NCI-H1436 treated with DMSO at 0.1 percent for 48 hours (cell line): Measurements from ENCODE around the gene FKBP2.
"Not testable (repeated sequence)": the region's sequence is repeated elsewhere in the genome, so short reads cannot be mapped to it uniquely, and the experiment has no call there.

Experiments
- DNase-seq: peaks from one replicate; lab custom pipeline; 2025; lab: John Stamatoyannopoulos, UW

Gene FKBP2

DNA sequence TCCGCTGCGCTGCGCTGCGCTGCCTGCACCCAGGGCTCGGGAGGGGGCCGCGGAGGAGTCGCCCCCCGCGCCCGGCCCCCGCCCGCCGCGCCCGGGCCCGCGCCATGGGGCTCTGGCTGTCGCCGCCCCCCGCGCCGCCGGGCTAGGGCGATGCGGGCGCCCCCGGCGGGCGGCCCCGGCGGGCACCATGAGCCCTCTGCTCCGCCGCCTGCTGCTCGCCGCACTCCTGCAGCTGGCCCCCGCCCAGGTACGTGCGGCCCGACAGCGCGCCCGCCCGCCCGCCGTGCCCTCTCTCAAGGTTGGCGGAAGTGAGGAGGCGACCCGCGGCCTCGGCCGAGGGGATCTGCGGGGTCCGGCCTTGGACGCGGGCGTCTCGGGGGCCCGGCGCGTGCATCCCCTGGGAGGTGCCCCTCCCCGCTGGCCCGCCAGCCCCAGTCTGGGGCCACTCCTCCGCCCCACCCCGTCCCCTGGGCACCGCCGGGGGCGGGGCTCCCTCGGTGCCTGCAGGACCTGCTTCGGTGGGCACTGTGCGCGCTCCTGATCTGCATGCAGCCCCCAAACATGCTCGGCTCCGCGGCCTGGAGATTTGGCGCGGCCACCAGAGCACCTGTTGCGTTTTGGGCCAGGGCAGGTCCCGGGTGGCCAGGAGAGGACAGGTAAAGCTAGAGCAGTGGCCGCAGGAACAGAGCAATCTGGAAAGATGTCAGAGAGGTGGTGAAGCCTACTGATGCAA lies 6.1 kb upstream of the FKBP2 start:
- no peak for DNase-seq

DNA sequence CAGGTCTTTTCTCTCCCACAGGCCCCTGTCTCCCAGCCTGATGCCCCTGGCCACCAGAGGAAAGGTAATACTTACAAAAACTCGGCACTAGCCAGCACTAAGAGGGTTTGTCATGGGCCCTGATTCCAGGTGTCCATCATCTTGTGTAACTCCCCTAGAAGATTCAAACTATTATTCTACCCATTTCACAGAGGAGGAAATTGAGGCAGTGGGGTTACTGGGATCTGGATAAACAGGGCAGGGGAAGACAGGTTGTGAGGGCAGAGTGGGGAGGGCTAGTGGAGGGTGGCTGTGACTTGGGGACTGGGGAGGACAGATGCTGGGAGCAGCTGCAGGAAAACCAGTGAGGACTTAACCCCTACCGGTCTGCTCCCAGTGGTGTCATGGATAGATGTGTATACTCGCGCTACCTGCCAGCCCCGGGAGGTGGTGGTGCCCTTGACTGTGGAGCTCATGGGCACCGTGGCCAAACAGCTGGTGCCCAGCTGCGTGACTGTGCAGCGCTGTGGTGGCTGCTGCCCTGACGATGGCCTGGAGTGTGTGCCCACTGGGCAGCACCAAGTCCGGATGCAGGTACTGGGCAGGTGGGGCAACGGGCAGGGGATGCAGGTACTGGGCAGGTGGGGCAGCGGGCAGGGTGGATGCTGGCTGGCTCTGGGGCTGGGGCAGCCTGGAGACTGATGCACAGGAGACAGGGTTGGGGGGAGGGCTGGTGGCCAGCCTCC lies 5.3 kb upstream of the FKBP2 start:
- no peak for DNase-seq

DNA sequence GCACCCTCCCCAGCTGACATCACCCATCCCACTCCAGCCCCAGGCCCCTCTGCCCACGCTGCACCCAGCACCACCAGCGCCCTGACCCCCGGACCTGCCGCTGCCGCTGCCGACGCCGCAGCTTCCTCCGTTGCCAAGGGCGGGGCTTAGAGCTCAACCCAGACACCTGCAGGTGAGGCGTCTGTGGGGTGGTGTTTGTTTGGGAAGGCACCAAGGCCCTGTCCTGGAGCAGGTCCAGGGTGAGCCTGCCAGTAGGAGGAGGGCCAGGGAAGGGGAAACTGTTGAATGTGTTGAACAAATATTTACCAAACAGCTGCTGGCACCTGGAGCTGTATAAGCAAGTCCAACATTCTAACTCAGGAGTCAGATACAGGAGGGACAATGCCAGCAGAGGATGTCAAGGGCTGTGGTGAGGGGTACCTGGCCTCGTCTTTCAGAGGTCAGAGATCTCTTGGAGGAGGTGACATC lies 3.4 kb upstream of the FKBP2 start:
- no peak for DNase-seq

DNA sequence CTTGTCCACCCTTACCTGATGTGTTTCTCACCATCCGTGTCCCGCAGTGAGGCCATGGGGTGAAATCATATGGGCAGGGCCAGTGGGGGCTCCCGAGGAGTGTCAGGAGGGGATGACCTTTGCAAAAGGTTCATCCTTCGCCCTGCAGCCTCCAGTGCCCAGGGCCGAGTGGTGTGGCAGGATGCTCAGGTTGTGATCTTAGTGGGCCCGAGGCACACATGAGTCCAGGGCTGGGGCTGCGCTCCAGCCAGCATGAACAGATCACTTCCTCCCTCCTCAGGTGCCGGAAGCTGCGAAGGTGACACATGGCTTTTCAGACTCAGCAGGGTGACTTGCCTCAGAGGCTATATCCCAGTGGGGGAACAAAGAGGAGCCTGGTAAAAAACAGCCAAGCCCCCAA lies 2.8 kb upstream of the FKBP2 start:
- DNase-seq = no peak

DNA sequence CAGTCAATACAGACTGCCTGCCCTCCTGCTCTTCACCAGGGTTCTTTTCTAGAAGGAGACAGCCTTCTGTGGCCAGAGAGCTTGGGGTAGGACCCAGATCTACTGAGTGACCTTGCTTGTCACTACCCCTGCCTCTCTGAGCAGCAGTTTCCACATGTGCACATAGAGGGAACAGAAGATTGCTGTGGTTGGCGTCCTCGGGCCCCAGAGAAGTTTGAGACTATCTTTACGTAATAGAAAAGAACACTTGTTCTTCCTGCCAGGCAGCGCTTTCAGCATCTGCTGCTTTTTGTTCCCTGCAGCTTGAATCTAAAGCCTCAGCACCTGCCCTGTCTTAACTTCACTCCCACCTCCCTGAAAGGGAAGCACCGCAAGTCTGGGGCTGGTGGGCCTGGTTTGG lies 1.9 kb upstream of the FKBP2 start:
- no peak for DNase-seq

DNA sequence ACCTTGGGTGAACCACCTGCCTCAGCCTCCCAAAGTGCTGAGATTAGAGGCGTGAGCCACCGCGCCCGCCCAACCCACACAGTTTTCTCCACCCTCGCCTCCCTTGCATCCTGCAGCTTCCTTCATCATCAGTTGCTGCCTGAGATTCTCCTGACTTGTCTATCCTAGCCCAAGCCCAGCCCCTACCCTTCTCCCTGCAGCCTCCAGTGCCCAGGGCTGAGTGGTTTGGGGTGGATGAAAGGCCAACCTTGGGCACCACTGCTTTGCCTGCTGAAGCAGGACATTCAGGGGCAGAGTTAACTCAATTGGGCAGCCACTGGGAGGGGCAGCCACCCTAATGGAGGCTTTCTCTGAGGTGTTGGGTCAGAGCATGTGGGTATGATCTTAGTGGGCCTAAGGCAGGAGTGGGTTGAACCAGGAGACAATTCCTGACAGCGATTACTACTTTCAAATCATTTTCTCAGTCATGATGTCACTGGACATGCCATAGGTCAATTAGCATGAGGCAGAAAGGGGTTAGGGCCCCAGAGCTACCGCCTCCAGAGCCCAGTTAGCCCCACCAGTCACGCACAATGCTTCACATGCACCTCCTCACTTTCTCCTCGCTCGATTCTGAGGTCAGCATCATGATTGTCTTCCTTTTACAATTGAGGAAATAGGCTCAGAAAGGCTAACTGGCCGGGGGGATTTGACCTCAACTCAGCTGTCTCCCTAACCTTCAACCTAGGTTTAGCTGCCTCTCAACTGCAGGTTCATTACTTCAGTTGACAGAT lies 1.0 kb upstream of the FKBP2 start:
- no peak for DNase-seq

DNA sequence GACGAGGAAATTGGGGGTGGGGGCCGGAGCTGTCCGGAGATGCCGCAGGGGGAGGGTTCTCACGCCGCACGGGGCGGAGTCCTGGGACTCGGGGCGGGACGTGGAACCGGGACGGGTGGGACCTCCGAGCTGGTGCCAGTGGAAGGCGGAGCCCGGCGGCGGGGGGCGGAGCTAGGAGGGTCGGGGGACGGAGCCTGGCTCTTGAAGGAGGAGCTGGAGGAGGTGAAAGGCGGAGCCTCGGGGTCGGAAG lies 271 bp downstream of the FKBP2 start:
- DNase-seq = no peak

DNA sequence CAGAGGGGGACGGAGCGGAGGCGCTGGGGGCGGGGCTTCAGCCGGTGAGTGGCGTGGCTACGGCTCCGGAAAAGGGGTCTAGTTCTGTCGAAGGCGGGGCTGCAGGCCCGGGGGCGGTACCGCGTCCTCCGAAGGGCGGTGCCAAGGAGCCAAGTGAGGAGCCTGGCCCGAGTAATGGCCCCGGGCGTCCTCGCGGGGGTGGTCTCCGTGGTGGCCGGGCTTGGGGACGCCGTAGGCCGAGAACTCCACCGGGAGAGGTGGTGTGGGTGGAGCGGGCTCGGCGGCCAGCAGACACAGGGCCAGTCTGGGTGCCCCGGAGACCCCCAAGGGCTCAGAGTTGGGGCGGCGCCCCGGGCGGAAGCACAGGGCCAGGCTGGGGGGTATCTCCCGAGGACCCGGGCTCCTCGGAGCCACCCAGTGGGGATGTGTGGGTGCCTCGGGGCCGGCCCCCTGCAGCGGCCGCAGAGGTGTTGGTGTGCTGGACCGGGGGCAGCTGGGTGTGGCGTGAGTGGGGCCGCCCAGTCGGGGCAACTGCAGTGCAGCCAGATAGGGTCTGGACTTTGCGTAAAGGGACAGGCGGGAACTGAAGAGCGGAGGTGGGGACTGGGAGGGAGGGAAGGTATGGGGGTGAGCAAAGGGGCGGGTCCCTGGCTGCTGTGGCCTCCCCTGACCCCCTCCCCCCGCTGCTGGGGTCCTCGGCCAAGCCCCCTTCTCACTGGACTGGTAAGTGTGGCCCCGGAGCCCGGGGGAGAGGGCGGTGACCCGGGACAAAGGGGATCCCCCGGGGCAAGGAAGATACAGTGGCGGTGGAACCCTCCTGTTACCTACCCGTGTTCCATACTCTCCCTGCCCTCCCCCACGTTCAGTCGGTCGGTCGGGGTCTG lies 838 bp downstream of the FKBP2 start:
- peak; percentile 71 for DNase-seq

DNA sequence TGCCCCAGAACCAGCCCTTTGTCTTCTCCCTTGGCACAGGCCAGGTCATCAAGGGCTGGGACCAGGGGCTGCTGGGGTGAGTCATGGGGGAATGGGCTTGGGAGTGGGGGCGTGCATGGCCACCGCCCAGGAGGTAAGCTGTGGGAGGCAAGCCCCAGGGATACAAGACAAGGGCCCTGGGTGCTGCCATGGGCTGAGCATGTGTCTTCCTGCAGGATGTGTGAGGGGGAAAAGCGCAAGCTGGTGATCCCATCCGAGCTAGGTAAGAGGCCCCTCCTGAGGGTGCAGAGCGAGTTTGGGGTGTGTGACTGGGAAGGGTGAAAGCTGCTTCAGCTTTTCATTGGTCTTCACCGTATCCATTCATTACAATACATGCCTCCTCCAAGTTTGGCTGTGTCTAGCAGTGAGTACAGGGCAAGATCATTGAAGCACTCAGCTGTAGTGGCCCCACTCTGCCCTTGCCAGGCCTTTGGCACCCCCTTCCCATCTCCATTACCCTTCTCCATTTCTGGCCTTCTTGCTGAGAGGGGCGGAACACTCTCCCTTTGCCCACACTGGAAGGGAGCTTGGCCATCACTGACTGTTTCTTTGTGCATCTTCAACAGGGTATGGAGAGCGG lies 2.5 kb downstream of the FKBP2 start:
- DNase-seq = no peak

DNA sequence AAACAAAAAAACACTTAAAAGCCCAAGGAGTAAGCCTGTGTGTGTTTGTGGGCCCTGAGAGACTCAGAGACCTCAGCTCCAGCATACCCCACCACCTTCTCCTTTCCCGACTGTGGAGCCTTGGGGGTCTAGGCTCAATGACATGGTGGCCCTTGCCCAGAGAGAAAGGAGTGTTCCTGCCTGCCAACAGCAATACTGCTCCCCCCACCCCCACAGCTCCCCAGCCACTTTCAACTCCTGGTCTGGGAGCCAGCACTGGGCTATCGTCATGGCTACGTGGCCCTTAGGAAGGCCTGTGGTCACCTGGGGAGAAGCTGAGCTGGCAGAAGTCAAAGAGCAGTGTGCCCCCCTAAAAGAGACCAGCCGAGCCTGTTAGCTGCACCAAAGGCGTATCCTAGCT lies 3.2 kb downstream of the FKBP2 start:
- no peak for DNase-seq

DNA sequence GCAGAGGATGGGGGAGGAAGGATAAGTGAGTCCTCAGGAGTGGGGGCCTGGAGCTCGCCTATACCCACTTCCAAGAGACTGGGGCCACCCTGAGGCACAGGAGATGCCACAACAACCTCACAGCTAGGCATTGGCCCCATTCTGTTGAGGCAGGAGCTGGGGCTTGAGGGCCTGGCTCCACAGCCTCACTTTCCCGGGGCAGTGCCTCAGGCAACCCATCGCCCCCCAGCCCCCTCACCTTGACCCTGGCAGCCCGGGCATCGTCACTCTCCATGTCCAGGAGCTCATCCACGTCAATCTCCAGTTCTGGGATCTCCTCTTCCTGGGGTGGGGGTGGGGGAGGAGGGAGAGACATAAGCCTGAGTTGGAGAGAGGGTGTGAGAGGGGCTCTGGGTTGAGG lies 4.1 kb downstream of the FKBP2 start:
- DNase-seq = no peak

DNA sequence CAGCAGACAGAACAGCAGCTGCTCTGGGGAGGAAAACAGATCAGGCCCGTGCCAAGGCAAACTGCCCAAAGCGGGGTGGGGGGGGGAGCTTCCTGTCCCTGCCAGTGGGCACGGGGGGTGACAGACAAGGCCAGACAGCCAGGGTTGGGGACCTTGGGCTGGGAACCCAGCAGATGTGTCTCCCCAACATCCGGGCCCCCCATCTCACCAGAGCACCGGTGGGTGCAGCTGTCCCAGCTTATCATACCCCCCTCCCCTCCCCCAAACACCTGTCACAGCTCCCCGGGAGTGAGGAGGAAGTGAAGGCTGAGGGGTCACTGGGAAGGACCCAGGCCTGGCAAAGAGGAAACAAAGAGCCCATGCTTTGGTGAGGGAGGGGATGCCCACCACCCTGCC lies 4.5 kb downstream of the FKBP2 start:
- no peak for DNase-seq

DNA sequence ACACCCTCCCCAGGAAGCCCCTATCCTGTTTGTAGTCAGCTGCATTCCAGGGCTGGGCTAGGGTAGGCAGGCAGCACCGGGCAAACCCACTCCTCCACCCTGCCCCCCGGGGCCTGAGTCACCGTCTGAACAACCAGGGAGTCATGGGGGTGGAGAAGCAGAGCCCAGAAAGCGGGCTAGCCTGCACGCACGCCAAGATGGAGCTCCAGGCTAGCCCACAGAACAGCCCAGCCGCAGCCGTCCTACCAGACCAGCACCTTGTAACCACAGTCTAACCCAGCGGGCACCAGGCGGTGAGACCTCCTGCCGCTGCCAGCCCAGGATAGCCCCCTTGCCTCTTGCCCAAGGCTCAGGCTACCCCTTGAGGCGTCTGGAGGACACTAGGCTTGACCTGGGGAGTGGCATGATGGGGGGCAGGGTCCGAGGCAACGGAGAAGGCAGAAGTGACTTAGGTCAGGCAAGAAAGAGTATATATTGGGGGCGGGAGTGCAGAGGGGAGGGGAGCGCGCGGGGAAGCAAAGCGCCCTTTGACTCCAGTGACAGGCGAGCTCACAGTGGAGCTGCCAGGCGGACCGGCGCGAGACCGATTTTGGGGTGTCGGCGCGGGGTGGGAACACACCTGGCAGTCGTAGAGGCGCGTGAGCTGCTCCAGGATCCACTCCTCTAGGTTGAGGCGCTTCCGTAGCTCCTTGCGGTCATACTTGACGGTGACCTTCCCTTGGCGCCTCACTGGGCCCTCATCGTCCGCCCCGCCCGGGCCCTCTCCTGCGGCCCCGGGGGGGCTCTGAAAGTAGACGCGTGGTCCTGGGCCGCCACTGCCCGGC lies 5.1 kb downstream of the FKBP2 start:
- DNase-seq = no peak

DNA sequence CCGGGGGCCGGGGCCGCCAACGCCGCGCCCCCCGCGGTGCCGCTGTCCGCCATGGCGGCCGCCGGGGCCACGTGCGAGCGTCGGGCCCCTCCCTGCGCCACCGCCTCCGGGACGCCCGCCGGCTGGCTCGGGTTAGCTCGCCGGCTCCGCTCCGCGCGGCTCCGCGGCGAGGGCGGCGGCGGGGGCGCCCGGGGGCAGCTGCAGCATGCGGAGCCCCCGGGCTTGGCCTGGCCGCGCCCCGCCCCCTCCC lies 5.7 kb downstream of the FKBP2 start:
- not testable (repeated sequence) for DNase-seq

DNA sequence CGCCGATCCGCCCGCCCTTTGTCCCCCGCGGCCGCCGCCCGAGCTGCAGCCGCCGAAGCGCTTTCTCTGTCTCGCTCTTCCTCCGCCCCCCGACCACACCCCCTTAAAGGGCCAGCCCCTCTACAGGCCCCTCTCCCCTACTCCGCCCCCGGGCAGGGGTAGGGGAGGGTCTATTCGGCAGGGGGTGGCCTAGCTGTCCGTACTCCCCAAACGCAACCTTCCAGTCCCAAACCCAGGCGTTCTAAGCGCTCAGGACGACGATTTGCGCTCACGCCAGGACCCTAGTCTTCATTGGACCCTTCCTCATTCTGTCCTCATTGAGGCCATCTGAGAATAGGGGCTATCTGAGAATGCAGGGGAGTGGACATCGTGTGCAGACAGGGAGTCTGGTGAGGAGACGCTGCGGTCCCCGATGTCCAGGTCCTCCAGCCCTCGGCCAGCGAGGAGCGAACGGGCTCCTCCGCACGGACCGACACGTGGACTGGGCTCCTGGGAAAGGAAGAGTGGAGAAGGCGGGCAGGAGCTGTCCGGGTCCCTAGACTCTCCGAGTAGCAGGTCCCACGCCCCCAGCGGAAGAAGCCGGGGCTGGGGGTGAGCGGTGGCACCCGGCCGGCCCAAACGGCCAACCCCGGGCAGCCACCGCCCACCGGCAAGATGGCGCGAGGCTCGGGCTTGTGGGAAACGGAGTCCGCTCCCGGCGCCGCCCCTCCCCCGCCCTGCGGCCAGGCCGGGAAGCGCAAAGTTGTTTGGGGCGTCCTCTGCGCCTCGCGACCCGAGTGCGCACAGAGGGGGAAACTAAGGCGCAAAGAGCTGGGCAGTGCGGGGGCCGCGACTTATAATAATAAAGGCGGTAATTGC lies 6.2 kb downstream of the FKBP2 start, which contains the start of gene PPP1R14B:
PPP1R14B (minus strand) TSS at position 73 of the 858 bp plus-strand sequence. CDS start 270 bp downstream, outside the sequence.
- no peak for DNase-seq

DNA sequence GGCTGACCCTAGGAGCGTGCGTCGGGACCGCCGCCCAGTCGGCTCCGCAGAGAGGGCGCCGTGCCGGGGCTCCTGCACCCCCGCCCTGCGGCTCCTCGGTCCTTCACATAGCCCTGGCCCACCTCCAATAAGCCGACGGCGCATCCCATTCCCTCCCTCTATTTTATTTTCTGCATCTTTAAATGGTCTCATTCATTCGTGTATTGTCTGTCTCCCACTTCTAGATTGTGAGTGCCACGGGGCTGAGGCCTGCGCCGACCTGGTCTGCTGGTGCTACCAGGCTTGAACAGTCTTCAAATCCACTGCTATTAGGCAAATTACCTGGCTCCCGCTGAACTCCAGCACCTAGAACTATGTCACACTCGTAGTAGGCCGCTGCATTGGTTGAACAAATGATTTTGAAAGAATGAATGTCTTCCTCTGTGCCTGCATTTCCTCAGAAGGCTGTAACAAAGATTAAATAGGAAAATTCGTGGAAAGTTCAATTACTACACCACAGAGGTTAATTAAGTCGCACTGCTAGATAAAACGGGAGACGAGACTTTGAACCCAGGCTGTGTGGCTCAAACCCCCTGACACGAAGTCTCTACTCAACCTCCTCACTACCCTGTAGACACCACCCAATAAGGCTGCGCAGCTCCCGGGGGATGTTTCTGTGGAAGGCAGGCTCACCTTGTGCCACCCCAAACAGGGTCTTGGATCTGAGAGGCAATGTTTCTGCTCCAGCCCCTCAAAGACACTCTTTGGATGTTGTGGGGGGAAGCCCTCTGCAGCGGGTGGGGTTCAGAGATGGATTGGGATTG lies 7.0 kb downstream of the FKBP2 start:
- DNase-seq = no peak

DNA sequence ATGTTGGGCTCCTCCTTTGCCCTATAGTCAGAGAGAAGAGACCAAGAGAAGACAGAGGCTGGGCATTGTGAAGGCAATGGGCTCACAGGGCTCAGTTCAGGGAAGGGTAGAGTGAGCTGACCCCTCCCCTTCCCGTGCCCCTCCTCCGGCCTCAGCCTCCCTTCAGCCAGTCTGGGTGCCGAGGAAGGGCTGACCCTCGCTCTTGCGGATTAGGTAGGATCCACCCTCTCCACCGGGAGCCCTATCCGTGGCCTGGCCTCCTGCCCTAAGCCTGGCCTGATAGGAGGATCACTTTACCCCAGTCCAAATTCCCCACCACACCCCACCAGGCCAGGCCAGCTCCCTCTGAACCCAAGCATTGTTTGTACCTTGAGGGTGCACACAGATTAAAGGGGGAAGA lies 7.7 kb downstream of the FKBP2 start:
- DNase-seq = no peak

DNA sequence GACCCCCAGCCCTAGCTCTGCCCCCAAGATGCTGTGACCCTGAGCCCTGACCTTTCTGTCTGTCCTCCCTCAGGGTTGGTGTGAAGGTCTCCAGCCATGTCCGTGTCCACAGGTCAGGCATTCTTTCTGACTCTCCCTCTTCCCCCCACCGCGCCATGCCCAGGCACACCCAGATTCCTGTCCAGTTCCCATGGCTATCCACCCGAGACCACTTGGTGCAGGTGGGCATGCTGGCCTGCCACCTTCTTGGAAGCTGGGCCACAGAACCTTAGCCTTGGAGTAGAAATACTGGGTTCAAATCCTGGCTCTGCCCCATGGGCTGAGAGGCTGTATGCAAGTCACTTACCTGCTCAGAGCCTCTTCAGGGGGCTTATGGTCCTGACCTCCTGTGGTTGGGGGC lies 8.1 kb downstream of the FKBP2 start:
- no peak for DNase-seq
